Smooth muscle cell (in vitro differentiated cells): ENCODE results near the gene PCF11. TPM values are rescaled to one million over a fixed set of nuclear protein-coding genes. Genes with fewer than 3 reads are reported as not detected.

Source experiments
- DNase-seq: peaks from one replicate; lab custom pipeline; 2025; ENCODE audit not compliant: unreplicated experiment; lab: John Stamatoyannopoulos, UW
- H2AFZ ChIP-seq: fragments of 200-600 bp; sonication (generic); 2 replicates; pipeline ENCODE4 v1.6.0; 2016; ENCODE audit warnings: antibody characterized with exemption, low read depth, mild to moderate bottlenecking
- H3F3A ChIP-seq: fragments of 200-600 bp; sonication (generic); 2 replicates; pipeline ENCODE4 v1.6.0; 2017; ENCODE audit warnings: antibody characterized with exemption, low read depth
- H3K27ac ChIP-seq: fragments of 200-600 bp; sonication (generic); 2 replicates; pipeline ENCODE4 v1.5.1; 2016; ENCODE audit warnings: low read depth, mild to moderate bottlenecking
- H3K27me3 ChIP-seq: fragments of 200-600 bp; sonication (generic); 2 replicates; pipeline ENCODE4 v1.6.1; 2016; ENCODE audit warnings: low read depth, mild to moderate bottlenecking
- H3K36me3 ChIP-seq: fragments of 200-600 bp; sonication (generic); 2 replicates; pipeline ENCODE4 v1.5.1; 2016; ENCODE audit warnings: low read depth
- H3K4me1 ChIP-seq: fragments of 200-600 bp; sonication (generic); 2 replicates; pipeline ENCODE4 v1.5.1; 2016; ENCODE audit warnings: low read depth
- H3K4me2 ChIP-seq: fragments of 200-600 bp; sonication (generic); 2 replicates; pipeline ENCODE4 v1.6.0; 2016; ENCODE audit warnings: mild to moderate bottlenecking
- H3K4me3 ChIP-seq: fragments of 200-600 bp; sonication (generic); 2 replicates; pipeline ENCODE4 v1.5.1; 2016; ENCODE audit warnings: mild to moderate bottlenecking
- H3K79me2 ChIP-seq: fragments of 200-600 bp; sonication (generic); 2 replicates; pipeline ENCODE4 v1.6.0; 2016; ENCODE audit warnings: low read depth, mild to moderate bottlenecking
- H3K9ac ChIP-seq: fragments of 200-600 bp; sonication (generic); 2 replicates; pipeline ENCODE4 v1.6.0; 2016; ENCODE audit warnings: low read depth
- H3K9me3 ChIP-seq: fragments of 200-600 bp; sonication (generic); replicated peaks from 2 replicates; pipeline ENCODE4 v1.5.1; 2016; ENCODE audit warnings: low read depth
- H4K20me1 ChIP-seq: fragments of 200-600 bp; sonication (generic); 2 replicates; pipeline ENCODE4 v1.6.0; 2016; ENCODE audit warnings: low read depth
- CTCF ChIP-seq: fragments of 200-600 bp; sonication (generic); IDR thresholded peaks from 2 replicates; pipeline ENCODE4 v1.5.1; 2017; ENCODE audit warnings: borderline replicate concordance, mild to moderate bottlenecking, antibody characterized with exemption; ENCODE audit not compliant: insufficient read depth, poor library complexity, severe bottlenecking
- WGBS: methylation state at CpG from one replicate; pipeline ENCODE4 v1.1.7; 2016; ENCODE audit warnings: low lambda C conversion rate; 5-methylcytosine and 5-hydroxymethylcytosine counted together
- polyA plus RNA-seq: library from polyadenylated mRNA; unstranded; fragments of >200 nt; fragmentation: Nextera tagmentation; extraction: Ambion mirVana; gene quantifications from 2 replicates; pipeline ENCODE4 v1.2.1, GENCODE V29; 2016
- total RNA-seq: library from RNA; depleted of rRNA; stranded (reverse); fragments of >200 nt; gene quantifications from 2 replicates; pipeline ENCODE4 v1.2.3, GENCODE V29; 2014

Gene PCF11
- total and polyA plus RNA-seq, 2 experiments from 2014 or later = 17.5 to 56.7 TPM

GRCh38 chr11:83151274-83151977, 5.5 kb upstream of the PCF11 start:
- Histone ChIP-seq H3K4me3 (no peak overlapping the region), H3K9me3 (no peaks in the 10 kb centered on the region), H3K79me2 (no peaks in the 10 kb centered on the region), H3K4me2 (no peak overlapping the region), H4K20me1 (no peaks in the 10 kb centered on the region), H3K9ac (no peak overlapping the region), H3F3A (peaks cover 10% of the 10 kb centered on the region), H3K36me3 (no peaks in the 10 kb centered on the region), H3K27ac (no peak overlapping the region), H3K27me3 (no peaks in the 10 kb centered on the region), H3K4me1 (no peaks in the 10 kb centered on the region), H2AFZ (no peak overlapping the region)
- WGBS = 92% methylated on average over 10 of the region's 10 CpGs
- TF ChIP-seq CTCF = no peak
- no peak for DNase-seq

- Histone ChIP-seq H3K9ac (no peak overlapping the region), H3K27ac (no peak overlapping the region), H2AFZ (no peak overlapping the region), H3F3A (peaks cover 10% of the 10 kb centered on the region), H3K36me3 (no peaks in the 10 kb centered on the region), H3K4me1 (no peaks in the 10 kb centered on the region), H4K20me1 (peaks cover 2% of the 10 kb centered on the region), H3K27me3 (no peaks in the 10 kb centered on the region), H3K9me3 (no peaks in the 10 kb centered on the region), H3K4me2 (no peak overlapping the region), H3K79me2 (peaks cover 2% of the 10 kb centered on the region), H3K4me3 (no peak overlapping the region)
- no peak for DNase-seq
- TF ChIP-seq CTCF = no peak
- WGBS = 97% methylated on average over 2 of the region's 2 CpGs
Observed at GRCh38 chr11:83152264-83152663, 4.7 kb upstream of the PCF11 start.

DNA sequence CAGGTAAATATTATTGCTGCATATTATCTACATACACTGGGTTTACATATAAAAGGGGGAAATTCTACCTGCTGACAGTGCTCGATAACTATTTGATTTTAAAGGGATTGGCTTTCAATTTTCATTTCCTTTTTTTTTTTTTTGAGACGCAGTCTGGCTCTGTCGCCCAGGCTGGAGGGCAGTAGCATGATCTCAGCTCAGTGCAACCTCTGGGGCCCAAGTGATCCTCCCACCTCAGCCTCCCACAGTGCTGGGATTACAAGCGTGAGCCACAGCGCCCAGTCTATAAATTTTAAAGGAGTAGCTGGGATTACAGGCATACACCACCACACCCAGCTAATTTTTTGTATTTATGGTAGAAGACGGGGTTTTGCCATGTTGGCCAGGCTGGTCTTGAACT, 3.2 kb upstream of the PCF11 start:
- Histone ChIP-seq H3K27me3 (no peaks in the 10 kb centered on the region), H4K20me1 (peaks cover 17% of the 10 kb centered on the region), H3K4me1 (no peaks in the 10 kb centered on the region), H3K9ac (no peak overlapping the region), H2AFZ (no peak overlapping the region), H3K4me3 (no peak overlapping the region), H3K36me3 (no peaks in the 10 kb centered on the region), H3K79me2 (peaks cover 17% of the 10 kb centered on the region), H3F3A (peaks cover 10% of the 10 kb centered on the region), H3K4me2 (no peak overlapping the region), H3K27ac (no peak overlapping the region), H3K9me3 (no peaks in the 10 kb centered on the region)
- WGBS = 91% methylated on average over 6 of the region's 6 CpGs
- DNase-seq = no peak
- TF ChIP-seq CTCF = no peak
